Left lung (tissue), 10 donors: Measurements from ENCODE around the gene GDA. TPM values are rescaled to one million over a fixed set of nuclear protein-coding genes. Genes with fewer than 3 reads are reported as not detected.

ENCODE experiments used
- ATAC-seq: fragments of 200-7000 bp; cut with Tn5 transposase; one replicate; pipeline ENCODE4 v1.9.1; 2020; ENCODE audit warnings: moderate library complexity
- DNase-seq, 4 donors: peaks; one replicate each; pipeline ENCODE4 v3.0.0-alpha.2; 2013 to 2020
- H3K27ac ChIP-seq, 2 donors: fragments of 200-600 bp; sonication (generic) in 1 of 2; one replicate each; pipeline versions ENCODE4 v1.5.0 to v1.8.0; 2020 to 2021
- H3K27me3 ChIP-seq, 2 donors: fragments of 200-600 bp; sonication (generic) in 1 of 2; one replicate each; pipeline versions ENCODE4 v1.5.0 to v1.8.0; 2020 to 2021
- H3K36me3 ChIP-seq, 2 donors: fragments of 200-600 bp; sonication (generic) in 1 of 2; one replicate each; pipeline versions ENCODE4 v1.5.0 to v1.8.0; 2020 to 2021
- H3K4me1 ChIP-seq, 2 donors: fragments of 200-600 bp; one replicate each; pipeline ENCODE4 v1.8.0; 2021
- H3K4me3 ChIP-seq, 2 donors: fragments of 200-600 bp; sonication (generic) in 1 of 2; one replicate each; pipeline versions ENCODE4 v1.5.0 to v1.8.0; 2020 to 2021; ENCODE audit warnings: mild to moderate bottlenecking in 1 of 2
- H3K9me3 ChIP-seq, 2 donors: fragments of 200-600 bp; sonication (generic) in 1 of 2; one replicate each; pipeline versions ENCODE4 v1.5.0 to v1.8.0; 2020 to 2021
- intact Hi-C, 2 donors: fragments of 100-400 bp; cut with DNase I; formaldehyde crosslinking; loops; one replicate each; pipeline versions ENCODE4 v1.11.2 to v1.14.2; 2022
- polyA plus RNA-seq, 6 donors: library from polyadenylated mRNA; unstranded; fragments of 120-200 nt; gene quantifications; one replicate each; pipeline ENCODE4 v1.2.1, GENCODE V29; 2013; ENCODE audit not compliant: insufficient read length in 6 of 6
- total RNA-seq, 2 donors: library from RNA; stranded (reverse); fragmentation: NEBNext Ultra II Directional; extraction: Animal tissue kit (Norgen Biotek cat#: 25700); gene quantifications; one replicate each; pipeline ENCODE4 v1.2.1, GENCODE V29; 2021
- TF ChIP-seq, protein P1 (sequence below), 2 donors: fragments of 200-600 bp; sonication (generic) in 1 of 2; IDR thresholded peaks; one replicate each; pipeline versions ENCODE4 v1.5.0 to v1.8.0; 2021; ENCODE audit warnings: antibody characterized with exemption in 2 of 2
- donor health status: DM: no; HTN: yes; CAD: no.
- donor health status: DM: no; HTN: no; CAD: no.

GDA gene
- total and polyA plus RNA-seq, 8 donors: 0.08 to 0.31 (median 0.17) TPM; not detected in 1

DNA sequence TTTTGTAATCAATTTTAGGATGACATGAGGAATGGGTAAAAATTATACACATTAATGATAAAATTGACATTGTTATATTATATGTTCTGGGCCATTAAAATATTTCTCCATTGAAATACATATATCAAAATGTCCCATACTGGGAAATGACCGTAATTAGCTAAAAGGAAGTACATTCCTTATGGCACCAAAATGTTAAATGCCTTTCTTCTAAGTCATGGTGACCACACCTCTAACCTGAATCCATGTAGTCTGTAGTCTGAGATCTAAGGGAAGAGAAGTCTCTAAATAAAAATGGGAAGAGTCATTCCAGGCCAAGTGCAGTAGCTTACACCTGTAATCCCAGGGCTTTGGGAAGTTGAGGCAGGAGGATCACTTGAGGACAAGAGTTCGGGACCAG, 10.0 kb upstream of the GDA start:
- intact Hi-C loops: no loop called here

DNA sequence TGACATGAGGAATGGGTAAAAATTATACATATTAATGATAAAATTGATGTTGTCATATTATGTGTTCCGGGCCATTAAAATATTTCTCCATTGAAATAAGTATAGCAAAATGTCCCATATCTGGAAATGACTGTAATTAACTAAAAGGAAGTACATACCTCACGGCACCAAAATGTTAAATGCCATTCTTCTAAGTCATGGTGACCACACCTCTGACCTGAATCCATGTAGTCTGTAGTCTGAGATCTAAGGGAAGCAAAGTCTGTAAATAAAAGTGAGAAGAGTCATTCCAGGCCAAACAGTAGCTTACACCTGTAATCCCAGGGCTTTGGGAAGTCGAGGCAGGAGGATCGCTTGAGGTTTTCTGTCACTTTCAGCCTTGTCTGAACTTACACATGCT, 8.7 kb upstream of the GDA start:
- Histone ChIP-seq H3K4me3 (no peak overlapping the region), H3K9me3 (no peaks in the 10 kb centered on the region), H3K27me3 (peaks cover 0 to 6% of the 10 kb centered on the region in 2 donors), H3K27ac (no peak overlapping the region), H3K4me1 (no peaks in the 10 kb centered on the region), H3K36me3 (no peaks in the 10 kb centered on the region)
- TF ChIP-seq, protein P1, sequence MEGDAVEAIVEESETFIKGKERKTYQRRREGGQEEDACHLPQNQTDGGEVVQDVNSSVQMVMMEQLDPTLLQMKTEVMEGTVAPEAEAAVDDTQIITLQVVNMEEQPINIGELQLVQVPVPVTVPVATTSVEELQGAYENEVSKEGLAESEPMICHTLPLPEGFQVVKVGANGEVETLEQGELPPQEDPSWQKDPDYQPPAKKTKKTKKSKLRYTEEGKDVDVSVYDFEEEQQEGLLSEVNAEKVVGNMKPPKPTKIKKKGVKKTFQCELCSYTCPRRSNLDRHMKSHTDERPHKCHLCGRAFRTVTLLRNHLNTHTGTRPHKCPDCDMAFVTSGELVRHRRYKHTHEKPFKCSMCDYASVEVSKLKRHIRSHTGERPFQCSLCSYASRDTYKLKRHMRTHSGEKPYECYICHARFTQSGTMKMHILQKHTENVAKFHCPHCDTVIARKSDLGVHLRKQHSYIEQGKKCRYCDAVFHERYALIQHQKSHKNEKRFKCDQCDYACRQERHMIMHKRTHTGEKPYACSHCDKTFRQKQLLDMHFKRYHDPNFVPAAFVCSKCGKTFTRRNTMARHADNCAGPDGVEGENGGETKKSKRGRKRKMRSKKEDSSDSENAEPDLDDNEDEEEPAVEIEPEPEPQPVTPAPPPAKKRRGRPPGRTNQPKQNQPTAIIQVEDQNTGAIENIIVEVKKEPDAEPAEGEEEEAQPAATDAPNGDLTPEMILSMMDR (IDR thresholded peaks at IDR 0.05): no peak
- intact Hi-C loops: no loop called here
- DNase-seq (no peak), ATAC-seq (no peak)

More for the DNA sequence above, 10.0 kb upstream of the GDA start:
- Histone ChIP-seq H3K27me3 (peaks cover 0 to 5% of the 10 kb centered on the region in 2 donors), H3K4me1 (no peaks in the 10 kb centered on the region), H3K9me3 (no peaks in the 10 kb centered on the region), H3K36me3 (no peaks in the 10 kb centered on the region), H3K4me3 (no peak overlapping the region), H3K27ac (no peak overlapping the region)
- no peak for DNase-seq
- no peak for ATAC-seq
- TF ChIP-seq, protein P1 (IDR thresholded peaks at IDR 0.05): no peak

DNA sequence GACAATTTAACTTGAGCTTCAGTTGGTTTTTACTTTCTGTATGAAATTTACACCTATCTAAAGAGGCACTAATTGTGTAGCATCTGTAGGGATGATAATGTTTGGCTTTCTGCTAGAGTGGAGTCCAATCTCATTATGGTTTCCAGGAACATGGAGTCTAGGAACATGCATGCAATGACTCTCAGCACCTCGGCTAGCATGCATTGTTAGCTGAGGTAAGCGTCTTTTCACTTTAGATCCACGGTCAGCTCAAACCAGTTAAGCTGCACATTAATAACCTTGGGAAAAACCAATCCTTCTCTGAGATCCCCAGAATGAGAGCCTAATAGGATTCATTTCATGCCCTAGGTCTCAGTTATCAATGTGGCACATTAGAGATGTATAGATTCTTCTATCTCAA, 7.8 kb upstream of the GDA start:
- ATAC-seq: no peak
- intact Hi-C loops: no loop called here

DNA sequence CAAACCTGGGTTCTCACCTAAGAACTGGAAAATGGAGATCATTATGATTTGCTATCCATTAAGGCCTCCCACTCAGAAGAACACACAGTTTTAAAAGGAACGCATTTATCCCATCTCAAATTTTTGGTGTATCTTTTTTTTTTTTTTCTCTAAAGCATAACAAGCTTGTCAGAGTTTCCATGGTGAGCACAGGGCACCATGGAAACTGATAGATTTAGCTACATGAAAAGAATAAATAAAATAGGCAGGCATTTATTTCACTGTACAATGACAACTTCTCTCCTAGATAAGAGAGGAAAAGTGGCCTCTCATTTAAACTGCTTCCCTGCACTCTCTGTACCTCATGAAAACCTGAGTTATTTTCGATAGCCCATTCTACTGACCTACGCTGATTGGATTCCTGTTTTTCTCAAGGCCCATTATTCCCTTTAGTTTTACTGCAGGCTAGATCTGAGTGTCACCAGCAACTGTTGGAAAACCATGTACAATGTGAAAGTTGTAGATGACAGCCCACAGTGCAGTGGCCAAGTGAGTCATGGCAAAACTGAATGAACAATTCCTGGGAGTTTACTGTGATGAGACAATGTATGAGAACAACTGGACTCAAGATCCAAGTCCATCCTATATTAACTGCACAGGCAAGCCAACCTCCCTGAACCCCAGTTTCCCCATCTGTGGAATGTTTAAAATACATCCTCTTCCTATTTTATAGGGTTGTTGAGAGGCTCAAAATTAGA, 4.3 kb upstream of the GDA start:
- Histone ChIP-seq H3K4me3 (no peak overlapping the region), H3K9me3 (no peaks in the 10 kb centered on the region), H3K4me1 (peaks cover 4% of the 10 kb centered on the region in 2 donors), H3K27ac (no peak overlapping the region), H3K36me3 (no peaks in the 10 kb centered on the region), H3K27me3 (peaks cover 14 to 39% of the 10 kb centered on the region in 2 donors)
- DNase-seq: no peak
- intact Hi-C loops: no loop called here
- ATAC-seq: no peak
- TF ChIP-seq, protein P1 (IDR thresholded peaks at IDR 0.05): no peak

More for the DNA sequence above, 7.8 kb upstream of the GDA start:
- TF ChIP-seq, protein P1 (IDR thresholded peaks at IDR 0.05): no peak
- DNase-seq: no peak
- Histone ChIP-seq H3K4me3 (no peak overlapping the region), H3K36me3 (no peaks in the 10 kb centered on the region), H3K27me3 (peaks cover 0 to 11% of the 10 kb centered on the region in 2 donors), H3K27ac (no peak overlapping the region), H3K9me3 (no peaks in the 10 kb centered on the region), H3K4me1 (no peaks in the 10 kb centered on the region)

DNA sequence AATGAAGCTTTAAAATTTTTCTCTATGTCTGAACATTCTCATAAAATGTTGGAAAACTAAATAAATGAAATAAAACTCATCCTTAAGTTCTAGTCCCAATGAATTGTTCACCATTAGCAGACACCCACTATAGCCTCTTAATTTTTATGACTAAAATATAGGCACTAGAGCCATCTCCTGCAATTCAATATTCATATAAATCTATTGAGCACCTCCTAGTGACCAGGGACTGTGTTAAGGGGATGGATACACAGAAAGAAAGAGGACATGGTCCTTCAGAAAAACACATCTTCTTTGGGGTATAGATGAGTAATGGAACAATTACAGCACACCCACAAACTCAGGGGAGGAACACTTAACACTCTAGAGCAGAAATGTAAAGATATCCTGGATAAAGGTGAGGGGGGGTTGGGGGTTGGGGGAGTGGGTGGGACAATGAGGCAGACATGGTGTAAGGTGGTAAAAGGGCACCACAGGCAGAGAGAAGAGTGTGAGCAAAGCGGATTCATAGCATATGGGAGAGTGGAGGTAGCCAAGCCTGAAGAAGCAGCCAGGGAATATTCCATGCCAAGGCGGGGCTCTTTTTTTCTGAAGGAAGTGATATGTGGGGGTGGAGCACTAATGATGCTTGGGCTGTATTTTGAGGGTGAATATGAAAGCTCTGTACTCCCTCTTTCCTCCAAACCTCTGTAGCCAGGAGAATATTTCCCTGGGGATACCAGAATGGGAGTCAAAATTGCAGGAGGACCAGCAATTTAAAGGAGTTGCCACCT, 3.3 kb upstream of the GDA start:
- H3K27ac ChIP-seq: no peak overlapping the region
- TF ChIP-seq, protein P1 (IDR thresholded peaks at IDR 0.05): no peak
- intact Hi-C loops: no loop called here

More for the DNA sequence above, 3.3 kb upstream of the GDA start:
- Histone ChIP-seq H3K27me3 (peaks cover 15 to 49% of the 10 kb centered on the region in 2 donors), H3K9me3 (no peaks in the 10 kb centered on the region), H3K4me3 (no peak overlapping the region), H3K36me3 (no peaks in the 10 kb centered on the region), H3K4me1 (peaks cover 4% of the 10 kb centered on the region in 2 donors)
- DNase-seq: no peak
- ATAC-seq: no peak
